Cardiac muscle cell (in vitro differentiated cells and primary cell): ENCODE results near the gene SLC25A29. TPM values are rescaled to one million over a fixed set of nuclear protein-coding genes. Genes with fewer than 3 reads are reported as not detected.

ENCODE experiments used
- DNase-seq, 2 donors: peaks; one replicate each; pipeline versions ENCODE4 v3.0.0 to v3.0.0-alpha.2; 2010 to 2017; ENCODE audit warnings: low read depth in 1 of 2, low spot score in 1 of 2
- H3K27ac ChIP-seq: fragments of 200-600 bp; sonication (generic); 2 replicates; pipeline ENCODE4 v1.5.1; 2016
- H3K27me3 ChIP-seq: fragments of 200-600 bp; sonication (generic); 2 replicates; pipeline ENCODE4 v1.6.0; 2016; ENCODE audit warnings: control low read depth
- H3K36me3 ChIP-seq: fragments of 200-600 bp; sonication (generic); 2 replicates; pipeline ENCODE4 v1.5.1; 2016; ENCODE audit warnings: control low read depth
- H3K4me1 ChIP-seq: fragments of 200-600 bp; sonication (generic); 2 replicates; pipeline ENCODE4 v1.8.1; 2017; ENCODE audit warnings: low read depth, mild to moderate bottlenecking, mixed run types
- H3K4me3 ChIP-seq: fragments of 200-600 bp; sonication (generic); 2 replicates; pipeline ENCODE4 v1.5.1; 2016; ENCODE audit warnings: mild to moderate bottlenecking
- H3K9me3 ChIP-seq: fragments of 200-600 bp; sonication (generic); 2 replicates; pipeline ENCODE4 v1.5.1; 2017; ENCODE audit warnings: low read depth, mild to moderate bottlenecking, control low read depth
- polyA plus RNA-seq: library from polyadenylated mRNA; unstranded; fragments of >200 nt; fragmentation: Nextera tagmentation; extraction: Ambion mirVana; gene quantifications from 2 replicates; pipeline ENCODE4 v1.2.1, GENCODE V29; 2016
- total RNA-seq: library from RNA; depleted of rRNA; stranded (reverse); fragments of >200 nt; gene quantifications from 2 replicates; pipeline ENCODE4 v1.2.3, GENCODE V29; 2016
- TF ChIP-seq, protein P1 (sequence below): IDR thresholded peaks from 2 replicates; pipeline ENCODE4 v1.5.1; 2012; ENCODE audit warnings: low read depth, mild to moderate bottlenecking, low read length

SLC25A29 gene
- total and polyA plus RNA-seq, 2 experiments from 2014 or later: 49.4 to 125 TPM

DNA sequence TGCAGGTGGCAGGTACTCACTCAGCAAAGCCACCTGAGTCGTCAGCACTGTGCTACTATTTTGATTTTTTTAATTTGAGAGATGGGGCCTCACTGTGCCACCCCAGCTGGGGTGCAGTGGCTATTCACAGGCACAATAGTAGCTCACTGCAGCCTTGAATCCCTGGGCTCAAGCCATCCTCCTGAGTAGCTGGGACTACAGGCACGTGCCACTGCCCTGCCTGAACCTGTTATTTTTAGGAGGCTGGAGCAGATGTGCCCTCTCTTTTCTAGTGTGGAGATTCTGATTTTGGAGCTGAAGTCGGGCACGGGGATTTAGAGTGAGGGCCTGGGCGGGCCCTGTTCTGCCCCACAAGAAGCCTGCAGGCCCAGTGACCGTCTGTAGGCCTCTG is 34.2 kb upstream of the SLC25A29 start:
- H3K9me3 ChIP-seq: no peaks in the 10 kb centered on the region
- TF ChIP-seq, protein P1, sequence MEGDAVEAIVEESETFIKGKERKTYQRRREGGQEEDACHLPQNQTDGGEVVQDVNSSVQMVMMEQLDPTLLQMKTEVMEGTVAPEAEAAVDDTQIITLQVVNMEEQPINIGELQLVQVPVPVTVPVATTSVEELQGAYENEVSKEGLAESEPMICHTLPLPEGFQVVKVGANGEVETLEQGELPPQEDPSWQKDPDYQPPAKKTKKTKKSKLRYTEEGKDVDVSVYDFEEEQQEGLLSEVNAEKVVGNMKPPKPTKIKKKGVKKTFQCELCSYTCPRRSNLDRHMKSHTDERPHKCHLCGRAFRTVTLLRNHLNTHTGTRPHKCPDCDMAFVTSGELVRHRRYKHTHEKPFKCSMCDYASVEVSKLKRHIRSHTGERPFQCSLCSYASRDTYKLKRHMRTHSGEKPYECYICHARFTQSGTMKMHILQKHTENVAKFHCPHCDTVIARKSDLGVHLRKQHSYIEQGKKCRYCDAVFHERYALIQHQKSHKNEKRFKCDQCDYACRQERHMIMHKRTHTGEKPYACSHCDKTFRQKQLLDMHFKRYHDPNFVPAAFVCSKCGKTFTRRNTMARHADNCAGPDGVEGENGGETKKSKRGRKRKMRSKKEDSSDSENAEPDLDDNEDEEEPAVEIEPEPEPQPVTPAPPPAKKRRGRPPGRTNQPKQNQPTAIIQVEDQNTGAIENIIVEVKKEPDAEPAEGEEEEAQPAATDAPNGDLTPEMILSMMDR: no peak
- H3K36me3 ChIP-seq: no peaks in the 10 kb centered on the region
- no peak for DNase-seq
- no peaks in the 10 kb centered on the region for H3K4me1 ChIP-seq
- H3K27me3 ChIP-seq: no peaks in the 10 kb centered on the region
- no peak overlapping the region for H3K4me3 ChIP-seq
- H3K27ac ChIP-seq: no peak overlapping the region

DNA sequence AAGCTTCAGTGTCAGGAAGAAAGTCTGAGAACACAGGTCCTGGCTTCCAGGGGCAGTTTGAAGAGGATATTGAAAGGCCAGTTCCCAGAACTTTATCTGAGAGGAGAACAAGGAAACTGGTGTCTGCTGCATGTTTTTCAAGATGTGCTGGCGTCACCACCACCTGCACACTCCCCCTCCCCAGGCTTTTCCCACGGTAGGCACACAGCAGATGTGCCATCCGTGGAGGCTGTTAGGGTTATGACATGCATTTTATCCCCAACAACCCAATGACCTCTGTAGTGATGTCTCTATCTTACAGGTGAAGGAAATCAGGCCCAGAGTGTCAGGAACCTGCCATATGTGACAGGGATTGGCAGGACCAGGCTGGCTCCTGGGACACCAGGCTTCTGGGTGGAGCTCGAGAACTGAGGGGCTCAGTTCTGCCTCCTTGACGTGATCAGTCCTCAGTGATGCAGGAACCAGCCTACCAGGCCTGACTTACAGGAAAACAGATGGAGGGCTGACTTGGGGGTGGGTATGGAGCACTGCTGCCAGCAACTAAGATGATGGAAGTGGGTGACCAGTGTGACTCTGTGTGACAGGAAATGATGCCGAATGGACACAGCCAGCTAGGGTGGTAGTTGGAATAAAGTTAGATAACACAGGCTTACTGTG is 33.6 kb upstream of the SLC25A29 start:
- Histone ChIP-seq H3K27me3 (no peaks in the 10 kb centered on the region), H3K4me3 (no peak overlapping the region), H3K9me3 (no peaks in the 10 kb centered on the region), H3K27ac (no peak overlapping the region), H3K4me1 (no peaks in the 10 kb centered on the region), H3K36me3 (no peaks in the 10 kb centered on the region)
- TF ChIP-seq, protein P1: no peak
- DNase-seq: no peak

DNA sequence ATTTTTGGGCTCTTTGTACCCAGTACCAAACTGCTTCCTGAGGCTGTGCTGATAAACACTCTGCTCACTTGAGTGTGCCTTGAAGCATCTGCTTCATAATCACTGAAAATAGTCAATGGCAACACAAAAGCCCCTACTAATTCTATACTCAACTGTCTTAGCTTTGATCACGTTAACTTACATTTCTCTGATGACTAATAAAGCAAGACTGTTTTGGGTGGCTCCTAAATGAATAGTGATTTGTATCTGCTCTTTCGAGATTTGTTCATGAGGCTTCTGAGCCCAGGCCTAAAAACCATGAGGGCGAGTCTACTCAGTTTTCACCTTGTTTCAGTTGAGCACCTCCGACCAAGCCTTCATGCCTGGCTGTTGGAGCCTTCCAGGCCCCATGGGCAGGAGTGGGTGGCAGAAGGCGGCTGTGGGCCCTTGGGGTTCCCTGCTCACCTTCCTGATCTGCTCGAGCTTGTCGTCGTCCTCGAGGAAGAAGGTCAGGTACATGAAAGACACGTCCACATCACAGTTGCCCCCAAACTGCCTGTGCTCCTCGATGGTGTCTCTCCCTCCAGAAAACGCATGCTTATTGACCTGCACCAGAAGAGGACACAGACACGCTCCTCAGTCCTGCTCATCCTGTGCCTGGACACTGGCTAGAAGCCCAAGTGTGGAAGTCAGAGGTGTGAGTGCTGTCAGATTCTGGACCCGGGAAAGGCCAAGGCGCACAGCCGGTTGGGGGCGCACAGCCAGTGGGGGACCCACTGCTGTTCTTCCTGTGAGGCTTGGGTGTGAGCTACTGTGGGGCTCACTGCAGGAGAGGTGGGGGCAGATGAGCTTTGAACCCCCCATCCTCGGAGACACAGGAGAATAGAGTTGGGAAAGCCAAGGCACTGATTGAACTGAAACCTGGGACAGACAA is 30.6 kb upstream of the SLC25A29 start:
- Histone ChIP-seq H3K9me3 (no peaks in the 10 kb centered on the region), H3K27ac (no peak overlapping the region), H3K36me3 (no peaks in the 10 kb centered on the region), H3K27me3 (no peaks in the 10 kb centered on the region), H3K4me3 (no peak overlapping the region), H3K4me1 (no peaks in the 10 kb centered on the region)
- DNase-seq: no peak
- TF ChIP-seq, protein P1: no peak

DNA sequence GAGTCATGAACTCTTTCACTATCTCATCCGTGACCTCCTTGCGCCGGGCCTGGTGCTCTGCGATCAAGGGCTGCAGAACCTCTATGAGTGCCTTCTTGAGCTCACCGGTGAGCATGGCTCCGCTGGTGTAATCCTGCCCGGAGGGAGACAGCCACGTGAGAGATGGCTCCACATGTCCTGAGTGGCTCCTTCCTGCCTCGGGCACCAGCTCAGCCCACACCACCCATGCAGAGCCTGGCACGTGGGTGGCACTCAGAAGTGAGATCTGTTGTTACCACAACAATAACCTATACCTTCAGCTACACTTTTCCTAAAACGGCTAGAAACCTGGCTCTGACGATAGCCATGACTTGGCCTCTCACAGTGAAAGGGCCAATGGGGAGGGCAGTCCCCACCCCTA is 28.7 kb upstream of the SLC25A29 start:
- Histone ChIP-seq H3K9me3 (no peaks in the 10 kb centered on the region), H3K4me3 (no peak overlapping the region), H3K27me3 (no peaks in the 10 kb centered on the region), H3K4me1 (no peaks in the 10 kb centered on the region), H3K36me3 (no peaks in the 10 kb centered on the region), H3K27ac (no peak overlapping the region)
- TF ChIP-seq, protein P1: no peak
- DNase-seq: no peak

DNA sequence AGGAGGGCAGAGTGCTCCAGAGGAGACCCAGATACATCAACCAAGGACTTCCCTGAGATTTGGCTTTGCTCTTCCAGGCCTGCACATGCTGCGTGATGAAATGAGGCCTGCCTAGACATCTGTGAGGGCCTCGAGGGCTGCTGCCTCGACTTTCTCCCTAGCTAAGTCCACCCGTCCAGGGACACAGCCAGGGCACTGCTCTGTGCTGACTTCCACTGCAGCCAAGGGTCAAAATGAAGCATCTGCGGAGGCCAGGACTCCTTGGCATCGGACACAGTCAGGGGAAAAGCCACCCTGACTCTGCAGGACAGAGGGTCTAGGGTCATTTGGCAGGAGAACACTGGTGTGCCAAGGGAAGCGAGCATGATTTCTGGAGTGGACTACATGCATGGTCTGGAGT is 27.6 kb upstream of the SLC25A29 start:
- Histone ChIP-seq H3K9me3 (no peaks in the 10 kb centered on the region), H3K4me3 (no peak overlapping the region), H3K27me3 (no peaks in the 10 kb centered on the region), H3K4me1 (no peaks in the 10 kb centered on the region), H3K27ac (no peak overlapping the region), H3K36me3 (no peaks in the 10 kb centered on the region)
- TF ChIP-seq, protein P1: no peak
- DNase-seq: no peak
